GM12878 (cell line): Measurements from ENCODE around the gene CSH2. TPM values are rescaled to one million over a fixed set of nuclear protein-coding genes. Genes with fewer than 3 reads are reported as not detected.

Source experiments
- CREM ChIP-seq: IDR thresholded peaks from 2 replicates; pipeline ENCODE4 v1.6.1; 2014; ENCODE audit warnings: antibody characterized with exemption, low read depth
- E2F4 ChIP-seq: IDR thresholded peaks from 2 replicates; pipeline ENCODE4 v1.6.1; 2012; ENCODE audit warnings: low read depth, low read length, improper control_type of control experiment
- EGR1 ChIP-seq, 2 experiments: IDR thresholded peaks; 1 replicate in 1 of 2; 2 replicates in 1 of 2; pipeline ENCODE4 v1.6.1; 2011 to 2012; ENCODE audit warnings: low read depth in 2 of 2, low read length in 2 of 2, borderline replicate concordance in 1 of 2, mild to moderate bottlenecking in 1 of 2, moderate library complexity in 1 of 2
- GATAD2B ChIP-seq: fragments of 450-650 bp; conservative IDR thresholded peaks from 2 replicates; pipeline ENCODE4 v1.6.1; 2017; ENCODE audit warnings: low read depth, mild to moderate bottlenecking, moderate library complexity
- HCFC1 ChIP-seq: fragments of 150-350 bp; IDR thresholded peaks from 2 replicates; pipeline ENCODE4 v1.6.1; 2014; ENCODE audit warnings: low read length
- HDGF ChIP-seq: fragments of 450-650 bp; IDR thresholded peaks from 2 replicates; pipeline ENCODE4 v1.6.1; 2016; ENCODE audit warnings: antibody characterized with exemption
- IKZF2 ChIP-seq, 2 experiments: fragments of 450-650 bp; IDR thresholded peaks; 2 replicates each; pipeline ENCODE4 v1.6.1; 2017; ENCODE audit warnings: mild to moderate bottlenecking in 2 of 2, moderate library complexity in 2 of 2
- MXI1 ChIP-seq: fragments of 150-350 bp; IDR thresholded peaks from 2 replicates; pipeline ENCODE4 v1.6.1; 2011; ENCODE audit warnings: low read depth, mild to moderate bottlenecking, inconsistent platforms, low read length, improper control_type of control experiment
- NR2F1 ChIP-seq: fragments of 450-650 bp; conservative IDR thresholded peaks from 2 replicates; pipeline ENCODE4 v1.6.1; 2017; ENCODE audit warnings: mild to moderate bottlenecking
- PAX5 ChIP-seq: IDR thresholded peaks from 2 replicates; pipeline ENCODE4 v1.6.1; 2011; ENCODE audit warnings: low read depth, low read length, borderline replicate concordance
- POLR2A ChIP-seq: IDR thresholded peaks from 2 replicates; pipeline ENCODE4 v1.6.1; 2011; ENCODE audit warnings: low read depth, mild to moderate bottlenecking, low read length
- POLR2AphosphoS5 ChIP-seq: IDR thresholded peaks from 2 replicates; pipeline ENCODE4 v1.6.1; 2011; ENCODE audit warnings: mild to moderate bottlenecking, low read length, inconsistent platforms
- RELA ChIP-seq: fragments of 450-650 bp; IDR thresholded peaks from 2 replicates; pipeline ENCODE4 v1.8.0; 2014; ENCODE audit warnings: borderline replicate concordance; ENCODE audit not compliant: partially characterized antibody
- TCF12 ChIP-seq: IDR thresholded peaks from 2 replicates; pipeline ENCODE4 v1.6.1; 2011; ENCODE audit warnings: low read depth, mild to moderate bottlenecking, low read length
- ZBTB40 ChIP-seq: fragments of 450-650 bp; IDR thresholded peaks from 2 replicates; pipeline ENCODE4 v1.6.1; 2016; ENCODE audit warnings: mild to moderate bottlenecking, moderate library complexity, borderline replicate concordance
- polyA plus RNA-seq, 11 experiments: library from polyadenylated mRNA; depleted of rRNA in 4 of 11; unstranded in 6 of 11; stranded (reverse) in 5 of 11; fragments of >200 nt; fragmentation: Nextera tagmentation in 4 of 11; fragmentation: Illumina TruSeq in 1 of 11; extraction: Ambion mirVana in 4 of 11; extraction: Trizol in 1 of 11; gene quantifications; 1 replicate in 1 of 11; 2 replicates in 10 of 11; pipeline versions ENCODE4 v1.2.1 to v1.2.3, GENCODE V29; 2011 to 2016; ENCODE audit warnings: inconsistent platforms in 2 of 11, missing spikeins in 2 of 11, low read depth in 1 of 11
- total RNA-seq, 4 experiments: library from RNA; depleted of rRNA in 3 of 4; stranded (reverse); fragments of >200 nt in 3 of 4; fragmentation: Illumina TruSeq in 1 of 4; extraction: Trizol in 1 of 4; gene quantifications; 2 replicates each; pipeline versions ENCODE4 v1.2.1 to v1.2.3, GENCODE V29; 2013 to 2021
- TF ChIP-seq, protein P1 (sequence below): IDR thresholded peaks from 2 replicates; pipeline ENCODE4 v1.6.1; 2011; ENCODE audit warnings: borderline replicate concordance, low read depth, mild to moderate bottlenecking, moderate library complexity, low read length; ENCODE audit not compliant: insufficient read depth, poor library complexity, severe bottlenecking
- TF ChIP-seq, protein P2 (sequence below): fragments of 450-650 bp; IDR thresholded peaks from 2 replicates; pipeline ENCODE4 v1.6.1; 2016; ENCODE audit warnings: mild to moderate bottlenecking
- TF ChIP-seq, protein P3 (sequence below): fragments of 450-650 bp; IDR thresholded peaks from 2 replicates; pipeline ENCODE4 v1.6.1; 2017; ENCODE audit warnings: mild to moderate bottlenecking, moderate library complexity

Gene CSH2
- total and polyA plus RNA-seq, 10 of the 15 experiments (the other 5 are each of a cell fraction or from before 2014, with no cell fraction given), result not detected

- TF ChIP-seq TCF12, result 0 out of 2 replicates have a peak, but pooled peaks have one; percentile 57
- TF ChIP-seq PAX5, result no peak
- TF ChIP-seq MXI1, result peak; percentile 54
- TF ChIP-seq, protein P1, sequence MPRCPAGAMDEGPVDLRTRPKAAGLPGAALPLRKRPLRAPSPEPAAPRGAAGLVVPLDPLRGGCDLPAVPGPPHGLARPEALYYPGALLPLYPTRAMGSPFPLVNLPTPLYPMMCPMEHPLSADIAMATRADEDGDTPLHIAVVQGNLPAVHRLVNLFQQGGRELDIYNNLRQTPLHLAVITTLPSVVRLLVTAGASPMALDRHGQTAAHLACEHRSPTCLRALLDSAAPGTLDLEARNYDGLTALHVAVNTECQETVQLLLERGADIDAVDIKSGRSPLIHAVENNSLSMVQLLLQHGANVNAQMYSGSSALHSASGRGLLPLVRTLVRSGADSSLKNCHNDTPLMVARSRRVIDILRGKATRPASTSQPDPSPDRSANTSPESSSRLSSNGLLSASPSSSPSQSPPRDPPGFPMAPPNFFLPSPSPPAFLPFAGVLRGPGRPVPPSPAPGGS, result no peak
- peak; percentile 98 for TF ChIP-seq ZBTB40
- peak; percentile 7 to 95; a peak in 1 of 3 replicates for TF ChIP-seq EGR1 (IDR thresholded peaks at IDR 0.05; ENCODE audit: borderline replicate concordance in 1 of 2, low read depth in 2 of 2, low read length in 2 of 2)
- TF ChIP-seq E2F4, result no peak
- peak; percentile 99 for TF ChIP-seq POLR2A
- peak; percentile 93 for TF ChIP-seq HCFC1
- peak; percentile 68; the same call in 1 of the 2 replicates for TF ChIP-seq CREM
- TF ChIP-seq RELA, result peak; percentile 86
- peak; percentile 95 for TF ChIP-seq POLR2AphosphoS5
- TF ChIP-seq, protein P2, sequence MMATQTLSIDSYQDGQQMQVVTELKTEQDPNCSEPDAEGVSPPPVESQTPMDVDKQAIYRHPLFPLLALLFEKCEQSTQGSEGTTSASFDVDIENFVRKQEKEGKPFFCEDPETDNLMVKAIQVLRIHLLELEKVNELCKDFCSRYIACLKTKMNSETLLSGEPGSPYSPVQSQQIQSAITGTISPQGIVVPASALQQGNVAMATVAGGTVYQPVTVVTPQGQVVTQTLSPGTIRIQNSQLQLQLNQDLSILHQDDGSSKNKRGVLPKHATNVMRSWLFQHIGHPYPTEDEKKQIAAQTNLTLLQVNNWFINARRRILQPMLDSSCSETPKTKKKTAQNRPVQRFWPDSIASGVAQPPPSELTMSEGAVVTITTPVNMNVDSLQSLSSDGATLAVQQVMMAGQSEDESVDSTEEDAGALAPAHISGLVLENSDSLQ, result peak; percentile 68
- peak; percentile 64 for TF ChIP-seq GATAD2B
- peak; percentile 72 for TF ChIP-seq HDGF
- TF ChIP-seq, protein P3, sequence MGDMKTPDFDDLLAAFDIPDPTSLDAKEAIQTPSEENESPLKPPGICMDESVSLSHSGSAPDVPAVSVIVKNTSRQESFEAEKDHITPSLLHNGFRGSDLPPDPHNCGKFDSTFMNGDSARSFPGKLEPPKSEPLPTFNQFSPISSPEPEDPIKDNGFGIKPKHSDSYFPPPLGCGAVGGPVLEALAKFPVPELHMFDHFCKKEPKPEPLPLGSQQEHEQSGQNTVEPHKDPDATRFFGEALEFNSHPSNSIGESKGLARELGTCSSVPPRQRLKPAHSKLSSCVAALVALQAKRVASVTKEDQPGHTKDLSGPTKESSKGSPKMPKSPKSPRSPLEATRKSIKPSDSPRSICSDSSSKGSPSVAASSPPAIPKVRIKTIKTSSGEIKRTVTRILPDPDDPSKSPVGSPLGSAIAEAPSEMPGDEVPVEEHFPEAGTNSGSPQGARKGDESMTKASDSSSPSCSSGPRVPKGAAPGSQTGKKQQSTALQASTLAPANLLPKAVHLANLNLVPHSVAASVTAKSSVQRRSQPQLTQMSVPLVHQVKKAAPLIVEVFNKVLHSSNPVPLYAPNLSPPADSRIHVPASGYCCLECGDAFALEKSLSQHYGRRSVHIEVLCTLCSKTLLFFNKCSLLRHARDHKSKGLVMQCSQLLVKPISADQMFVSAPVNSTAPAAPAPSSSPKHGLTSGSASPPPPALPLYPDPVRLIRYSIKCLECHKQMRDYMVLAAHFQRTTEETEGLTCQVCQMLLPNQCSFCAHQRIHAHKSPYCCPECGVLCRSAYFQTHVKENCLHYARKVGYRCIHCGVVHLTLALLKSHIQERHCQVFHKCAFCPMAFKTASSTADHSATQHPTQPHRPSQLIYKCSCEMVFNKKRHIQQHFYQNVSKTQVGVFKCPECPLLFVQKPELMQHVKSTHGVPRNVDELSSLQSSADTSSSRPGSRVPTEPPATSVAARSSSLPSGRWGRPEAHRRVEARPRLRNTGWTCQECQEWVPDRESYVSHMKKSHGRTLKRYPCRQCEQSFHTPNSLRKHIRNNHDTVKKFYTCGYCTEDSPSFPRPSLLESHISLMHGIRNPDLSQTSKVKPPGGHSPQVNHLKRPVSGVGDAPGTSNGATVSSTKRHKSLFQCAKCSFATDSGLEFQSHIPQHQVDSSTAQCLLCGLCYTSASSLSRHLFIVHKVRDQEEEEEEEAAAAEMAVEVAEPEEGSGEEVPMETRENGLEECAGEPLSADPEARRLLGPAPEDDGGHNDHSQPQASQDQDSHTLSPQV, result peak; percentile 100
- peak in 1 of 2 experiments; percentile 51 for TF ChIP-seq IKZF2 (IDR thresholded peaks at IDR 0.05)
- TF ChIP-seq NR2F1, result 0 out of 2 replicates have a peak, but pooled peaks have one; percentile 36
These were observed 46.3 kb downstream of the CSH2 start, which contains the start of the genes FTSJ3 and PSMC5 (continued) for GRCh38 chr17:63827002-63827800.
